K562 (cell line): ENCODE measurements around the gene NENF. TPM values are rescaled to one million over a fixed set of nuclear protein-coding genes. Genes with fewer than 3 reads are reported as not detected.

Source experiments
- ASH1L ChIP-seq: fragments of 450-650 bp; IDR thresholded peaks from 2 replicates; pipeline ENCODE4 v1.6.1; 2018; ENCODE audit warnings: borderline replicate concordance, mild to moderate bottlenecking, low read depth; ENCODE audit not compliant: partially characterized antibody
- BMI1 ChIP-seq: fragments of 150-350 bp; IDR thresholded peaks from 2 replicates; pipeline ENCODE4 v1.6.1; 2014; ENCODE audit warnings: low read length
- GABPB2 ChIP-seq: fragments of 250-450 bp; sonication (Bioruptor Pico); conservative IDR thresholded peaks from 2 replicates; pipeline ENCODE4 v1.5.1; 2021; ENCODE audit warnings: mild to moderate bottlenecking
- GATA2 ChIP-seq: sonication (generic); formaldehyde crosslinking; IDR thresholded peaks from 2 replicates; pipeline ENCODE4 v1.4.0; 2020; ENCODE audit warnings: mild to moderate bottlenecking, missing genetic modification reagents
- NCOR1 ChIP-seq: fragments of 450-650 bp; IDR thresholded peaks from 2 replicates; pipeline ENCODE4 v1.6.1; 2016; ENCODE audit warnings: mild to moderate bottlenecking, moderate library complexity
- PHB ChIP-seq: fragments of 250-450 bp; sonication (Bioruptor Pico); IDR thresholded peaks from 2 replicates; pipeline ENCODE4 v1.5.0; 2021
- PRDM10 ChIP-seq: fragments of 450-650 bp; IDR thresholded peaks from 2 replicates; pipeline ENCODE4 v1.6.1; 2018; ENCODE audit not compliant: partially characterized antibody
- PYGO2 ChIP-seq: fragments of 450-650 bp; IDR thresholded peaks from 2 replicates; pipeline ENCODE4 v1.6.1; 2016; ENCODE audit warnings: mild to moderate bottlenecking, missing genetic modification characterization, moderate library complexity, missing compliant biosample characterization
- SMC3 ChIP-seq: conservative IDR thresholded peaks from 2 replicates; pipeline ENCODE4 v1.6.1; 2011; ENCODE audit warnings: low read depth, low read length, improper control_type of control experiment; ENCODE audit not compliant: insufficient read depth
- THRA ChIP-seq: fragments of 450-650 bp; IDR thresholded peaks from 2 replicates; pipeline ENCODE4 v1.6.1; 2017; ENCODE audit warnings: mild to moderate bottlenecking, moderate library complexity
- TSC22D4 ChIP-seq: fragments of 450-650 bp; IDR thresholded peaks from 2 replicates; pipeline ENCODE4 v1.6.1; 2016; ENCODE audit warnings: missing genetic modification characterization, missing biosample characterization, control low read depth
- ZNF316 ChIP-seq: fragments of 450-650 bp; IDR thresholded peaks from 2 replicates; pipeline ENCODE4 v1.6.1; 2016
- ZNF57 ChIP-seq: fragments of 450-650 bp; formaldehyde crosslinking; IDR thresholded peaks from 2 replicates; pipeline ENCODE4 v1.4.0; 2020; ENCODE audit warnings: mild to moderate bottlenecking, moderate library complexity
- ZNF764 ChIP-seq: fragments of 250-450 bp; sonication (Bioruptor Pico); IDR thresholded peaks from 2 replicates; pipeline ENCODE4 v1.4.0; 2020; ENCODE audit warnings: low read depth, mild to moderate bottlenecking, moderate library complexity
- polyA plus RNA-seq, 8 experiments: library from polyadenylated mRNA; depleted of rRNA in 4 of 8; stranded (reverse) in 5 of 8; unstranded in 3 of 8; fragments of >200 nt; fragmentation: Nextera tagmentation in 2 of 8; fragmentation: Illumina TruSeq in 1 of 8; extraction: Ambion mirVana in 2 of 8; extraction: Trizol in 1 of 8; gene quantifications; 2 replicates each; pipeline versions ENCODE4 v1.2.1 to v1.2.3, GENCODE V29; 2011 to 2014; ENCODE audit warnings: inconsistent platforms in 1 of 8, missing spikeins in 1 of 8
- total RNA-seq, 7 experiments: library from RNA; depleted of rRNA in 6 of 7; stranded (reverse); fragments of >200 nt in 6 of 7; fragmentation: Illumina TruSeq in 2 of 7; extraction: Trizol in 2 of 7; gene quantifications; 2 replicates each; pipeline versions ENCODE4 v1.2.1 to v1.2.3, GENCODE V29; 2011 to 2021; ENCODE audit warnings: low replicate concordance in 1 of 7

NENF gene
- total and polyA plus RNA-seq, 9 of the 15 experiments (the other 6 are each of a cell fraction or from before 2014, with no cell fraction given): 6.1 to 100 (median 72.8) TPM

GRCh38 chr1:212438831-212439237 lies 6.1 kb downstream of the NENF start (continued):
- TF ChIP-seq THRA: no peak
- TF ChIP-seq GATA2: 0 out of 2 replicates have a peak, but pooled peaks have one; percentile 50
- no peak for TF ChIP-seq PHB (CRISPR knock-in tag)
- TF ChIP-seq PRDM10: no peak
- no peak for TF ChIP-seq ASH1L
- no peak for TF ChIP-seq SMC3
- TF ChIP-seq ZNF316: no peak
- TF ChIP-seq BMI1: no peak
- TF ChIP-seq NCOR1: peak; percentile 42; the same call in 1 of the 2 replicates
- no peak for TF ChIP-seq ZNF57 (CRISPR knock-in tag)
- TF ChIP-seq ZNF764 (CRISPR knock-in tag): no peak
- TF ChIP-seq GABPB2 (CRISPR knock-in tag): no peak
- no peak for TF ChIP-seq TSC22D4 (tag)
- no peak for TF ChIP-seq PYGO2 (tag)
